DOHH2 (cell line): ENCODE measurements around the gene TUBB2A.

Experiments used
- H3F3A ChIP-seq: fragments of 200-600 bp; sonication (generic), shearing (Covaris generic); 2 replicates; pipeline ENCODE4 v1.6.0; 2016; ENCODE audit warnings: antibody characterized with exemption, mild to moderate bottlenecking; ENCODE audit not compliant: control insufficient read depth, insufficient read depth
- H3K27ac ChIP-seq: fragments of 200-600 bp; sonication (generic); 2 replicates; pipeline ENCODE4 v1.5.1; 2014; ENCODE audit warnings: low read depth, mild to moderate bottlenecking, low read length, moderate library complexity
- H3K27me3 ChIP-seq: fragments of 200-600 bp; sonication (generic); 2 replicates; pipeline ENCODE4 v1.6.1; 2014; ENCODE audit warnings: mild to moderate bottlenecking, low read length, mixed read lengths; ENCODE audit not compliant: control insufficient read depth
- H3K36me3 ChIP-seq: fragments of 200-600 bp; sonication (generic); 2 replicates; pipeline ENCODE4 v1.6.1; 2014; ENCODE audit warnings: mild to moderate bottlenecking, low read length, moderate library complexity, mixed read lengths; ENCODE audit not compliant: control insufficient read depth
- H3K4me1 ChIP-seq: fragments of 200-600 bp; sonication (generic); 2 replicates; pipeline ENCODE4 v1.6.1; 2014; ENCODE audit warnings: mild to moderate bottlenecking, low read length, mixed read lengths; ENCODE audit not compliant: control insufficient read depth
- H3K4me2 ChIP-seq: fragments of 200-600 bp; sonication (generic); 2 replicates; pipeline ENCODE4 v1.6.0; 2014; ENCODE audit warnings: mild to moderate bottlenecking, low read length, moderate library complexity
- H3K4me3 ChIP-seq: fragments of 200-600 bp; sonication (generic); 2 replicates; pipeline ENCODE4 v1.5.1; 2014; ENCODE audit warnings: mild to moderate bottlenecking, low read length, mixed read lengths
- H3K79me2 ChIP-seq: fragments of 200-600 bp; sonication (generic); 2 replicates; pipeline ENCODE4 v1.6.1; 2014; ENCODE audit warnings: mild to moderate bottlenecking, low read length, mixed read lengths; ENCODE audit not compliant: control insufficient read depth
- H3K9me2 ChIP-seq: fragments of 200-600 bp; sonication (generic); replicated peaks from 2 replicates; pipeline ENCODE4 v1.6.1; 2014; ENCODE audit warnings: mild to moderate bottlenecking, low read length, mixed read lengths; ENCODE audit not compliant: control insufficient read depth
- H3K9me3 ChIP-seq: fragments of 200-600 bp; sonication (generic); 2 replicates; pipeline ENCODE4 v1.6.1; 2014; ENCODE audit warnings: antibody characterized with exemption, low read length, mixed read lengths; ENCODE audit not compliant: control insufficient read depth, insufficient read depth
- H4K20me1 ChIP-seq: fragments of 200-600 bp; sonication (generic); 2 replicates; pipeline ENCODE4 v1.6.0; 2014; ENCODE audit warnings: low read depth, mild to moderate bottlenecking, antibody characterized with exemption, low read length, moderate library complexity; ENCODE audit not compliant: control insufficient read depth, insufficient read depth
- CTCF ChIP-seq: fragments of 200-600 bp; sonication (generic); IDR thresholded peaks from one replicate; pipeline ENCODE4 v1.5.1; 2014; ENCODE audit warnings: antibody characterized with exemption, mild to moderate bottlenecking, low read depth, low read length; ENCODE audit not compliant: poor library complexity, severe bottlenecking
- EZH2phosphoT487 ChIP-seq: fragments of 200-600 bp; sonication (generic); IDR thresholded peaks from 2 replicates; pipeline ENCODE4 v1.6.1; 2017; ENCODE audit warnings: borderline replicate concordance, mild to moderate bottlenecking, antibody characterized with exemption, low read length, moderate library complexity, mixed read lengths

The TUBB2A gene

GRCh38 chr6:3114377-3114776 lies 43.0 kb downstream of the TUBB2A start:
- Histone ChIP-seq H3K27ac (no peak overlapping the region), H3K27me3 (no peaks in the 10 kb centered on the region), H3K4me1 (peaks cover 18% of the 10 kb centered on the region), H3K4me3 (no peak overlapping the region), H3K79me2 (peaks cover 7% of the 10 kb centered on the region), H3F3A (peaks cover 13% of the 10 kb centered on the region), H3K9me3 (no peaks in the 10 kb centered on the region), H3K36me3 (peaks cover 36% of the 10 kb centered on the region), H3K9me2 (no peaks in the 10 kb centered on the region), H4K20me1 (no peaks in the 10 kb centered on the region), H3K4me2 (no peak overlapping the region)
- TF ChIP-seq CTCF: no peak
- TF ChIP-seq EZH2phosphoT487: no peak

- TF ChIP-seq CTCF (no peak), EZH2phosphoT487 (no peak)
- peaks cover 63% of the 10 kb centered on the region for H3K36me3 ChIP-seq
- H3K79me2 ChIP-seq: no peaks in the 10 kb centered on the region
- no peaks in the 10 kb centered on the region for H3K9me2 ChIP-seq
- H3K4me3 ChIP-seq: no peak overlapping the region
- no peaks in the 10 kb centered on the region for H3F3A ChIP-seq
- H3K9me3 ChIP-seq: no peaks in the 10 kb centered on the region
- no peak overlapping the region for H3K4me2 ChIP-seq
- H3K27me3 ChIP-seq: no peaks in the 10 kb centered on the region
- H3K27ac ChIP-seq: no peak overlapping the region
- no peaks in the 10 kb centered on the region for H3K4me1 ChIP-seq
- H4K20me1 ChIP-seq: no peaks in the 10 kb centered on the region
Measured at GRCh38 chr6:3109761-3110160, 47.6 kb downstream of the TUBB2A start.

- H3K4me3 ChIP-seq: no peak overlapping the region
- TF ChIP-seq EZH2phosphoT487 (no peak), CTCF (no peak)
- H3K27ac ChIP-seq: no peak overlapping the region
- H3K27me3 ChIP-seq: no peaks in the 10 kb centered on the region
- H3K9me3 ChIP-seq: no peaks in the 10 kb centered on the region
- H3K79me2 ChIP-seq: no peaks in the 10 kb centered on the region
- H3K4me1 ChIP-seq: no peaks in the 10 kb centered on the region
- H3K36me3 ChIP-seq: peaks cover 62% of the 10 kb centered on the region
- no peaks in the 10 kb centered on the region for H3K9me2 ChIP-seq
- no peak overlapping the region for H3K4me2 ChIP-seq
- H4K20me1 ChIP-seq: no peaks in the 10 kb centered on the region
- no peaks in the 10 kb centered on the region for H3F3A ChIP-seq
Measured at GRCh38 chr6:3108746-3109414, 48.5 kb downstream of the TUBB2A start.
